Bronchial epithelial cell (primary cell): ENCODE data around the gene LCN9. TPM values are rescaled to one million over a fixed set of nuclear protein-coding genes. Genes with fewer than 3 reads are reported as not detected.

ENCODE experiments used
- DNase-seq: peaks from one replicate; pipeline ENCODE4 v3.0.0-alpha.2; 2010; ENCODE audit warnings: low read depth
- FAIRE-seq: peaks from 2 replicates; lab custom pipeline; 2011; peaks lifted over from hg19 to GRCh38; lab: Jason Lieb, UNC
- H3K27me3 ChIP-seq: 2 replicates; pipeline ENCODE4 v1.5.1; 2011; ENCODE audit warnings: low read length; ENCODE audit not compliant: control insufficient read depth, insufficient read depth
- H3K36me3 ChIP-seq: 2 replicates; pipeline ENCODE4 v1.5.1; 2011; ENCODE audit warnings: low read length; ENCODE audit not compliant: control insufficient read depth, insufficient read depth
- H3K4me3 ChIP-seq: 2 replicates; pipeline ENCODE4 v1.5.1; 2011; ENCODE audit warnings: mild to moderate bottlenecking, low read depth, low read length, control low read depth
- CTCF ChIP-seq: IDR thresholded peaks from 2 replicates; pipeline ENCODE4 v1.5.1; 2011; ENCODE audit warnings: mild to moderate bottlenecking, moderate library complexity, low read length, control low read depth, inconsistent platforms; ENCODE audit not compliant: insufficient read depth, severe bottlenecking
- total RNA-seq: library from RNA; depleted of rRNA; stranded (reverse); fragments of >200 nt; gene quantifications from 2 replicates; pipeline ENCODE4 v1.2.1, GENCODE V29; 2014

LCN9 gene
- total RNA-seq, 1 donor from 2014 or later: not detected

- DNase-seq (no peak), FAIRE-seq (no peak)
- H3K4me3 ChIP-seq: no peak overlapping the region
- no peaks in the 10 kb centered on the region for H3K36me3 ChIP-seq
- peaks cover 1% of the 10 kb centered on the region for H3K27me3 ChIP-seq
- no peak for TF ChIP-seq CTCF
These were observed 35.1 kb downstream of the LCN9 start for GRCh38 chr9:135698236-135698635.

- Histone ChIP-seq H3K36me3 (no peaks in the 10 kb centered on the region), H3K27me3 (peaks cover 1% of the 10 kb centered on the region), H3K4me3 (no peak overlapping the region)
- DNase-seq (no peak), FAIRE-seq (no peak)
- TF ChIP-seq CTCF: no peak
These were observed 35.7 kb downstream of the LCN9 start for GRCh38 chr9:135698767-135699166.

- TF ChIP-seq CTCF: no peak
- H3K4me3 ChIP-seq: no peak within 1 kb of the TSS
- H3K36me3 ChIP-seq: no peaks in the 10 kb centered on the region
- peaks cover 1% of the 10 kb centered on the region for H3K27me3 ChIP-seq
- DNase-seq (no peak), FAIRE-seq (no peak)
These were observed 36.3 kb downstream of the LCN9 start, which contains the start of gene SOHLH1 for GRCh38 chr9:135699440-135699839. Gene SOHLH1 (minus strand): TSS chr9:135699481. CDS start chr9:135699467, 14 bp downstream.

GRCh38 chr9:135700525-135700924 lies 37.4 kb downstream of the LCN9 start:
- FAIRE-seq (no peak), DNase-seq (no peak)
- Histone ChIP-seq H3K27me3 (peaks cover 1% of the 10 kb centered on the region), H3K4me3 (no peak overlapping the region), H3K36me3 (no peaks in the 10 kb centered on the region)
- no peak for TF ChIP-seq CTCF

GRCh38 chr9:135701067-135701958 lies 38.2 kb downstream of the LCN9 start:
- FAIRE-seq: no peak
- Histone ChIP-seq H3K36me3 (no peaks in the 10 kb centered on the region), H3K27me3 (peaks cover 1% of the 10 kb centered on the region), H3K4me3 (no peak overlapping the region)
- no peak for DNase-seq
- no peak for TF ChIP-seq CTCF
